Measurements from ENCODE around the gene FNDC7.
A peak's percentile ranks its signal among the peaks of the same experiment; 100 is the strongest.

Gene FNDC7

GRCh38 chr1:108722292-108722691 lies 9.6 kb downstream of the FNDC7 start:
- Histone ChIP-seq H3K9me3 (ENCODE audit: low read length) (no peaks in the 10 kb centered on the region), H3K36me3 (ENCODE audit: insufficient read depth, low read length) (no peaks in the 10 kb centered on the region), H3K27me3 (ENCODE audit: control insufficient read depth in 1 of 2, insufficient read depth in 2 of 2, low read length in 2 of 2) (no peaks in the 10 kb centered on the region), H3K9ac (ENCODE audit: low read length) (no peak overlapping the region), H3K27ac (ENCODE audit: low read depth, low read length) (no peak overlapping the region), H3K4me1 (ENCODE audit: insufficient read depth, low read length) (no peaks in the 10 kb centered on the region), H3K4me3 (ENCODE audit: low read depth in 1 of 2, low read length in 2 of 2) (peak overlapping the region in 1 of 2 donors; percentile 2)

- Histone ChIP-seq H3K27ac (ENCODE audit: low read depth, low read length) (no peak overlapping the region), H3K4me3 (ENCODE audit: low read depth in 1 of 2, low read length in 2 of 2) (no peak overlapping the region)
Observed at GRCh38 chr1:108725906-108726305, 13.2 kb downstream of the FNDC7 start.

GRCh38 chr1:108728327-108728923 lies 15.7 kb downstream of the FNDC7 start:
- no peak overlapping the region for H3K27ac ChIP-seq (ENCODE audit: low read depth, low read length)
- no peaks in the 10 kb centered on the region for H3K4me1 ChIP-seq (ENCODE audit: insufficient read depth, low read length)
- no peak overlapping the region for H3K9ac ChIP-seq (ENCODE audit: low read length)
- H3K36me3 ChIP-seq (ENCODE audit: insufficient read depth, low read length), result no peaks in the 10 kb centered on the region
- H3K4me3 ChIP-seq (ENCODE audit: low read depth in 1 of 2, low read length in 2 of 2), result no peak overlapping the region
- H3K9me3 ChIP-seq (ENCODE audit: low read length), result no peaks in the 10 kb centered on the region
- H3K27me3 ChIP-seq (ENCODE audit: control insufficient read depth in 1 of 2, insufficient read depth in 2 of 2, low read length in 2 of 2), result no peaks in the 10 kb centered on the region

More at GRCh38 chr1:108725906-108726305, 13.2 kb downstream of the FNDC7 start:
- Histone ChIP-seq H3K9ac (ENCODE audit: low read length) (no peak overlapping the region), H3K4me1 (ENCODE audit: insufficient read depth, low read length) (no peaks in the 10 kb centered on the region), H3K36me3 (ENCODE audit: insufficient read depth, low read length) (no peaks in the 10 kb centered on the region), H3K27me3 (ENCODE audit: control insufficient read depth in 1 of 2, insufficient read depth in 2 of 2, low read length in 2 of 2) (no peaks in the 10 kb centered on the region), H3K9me3 (ENCODE audit: low read length) (no peaks in the 10 kb centered on the region)

- H3K4me3 ChIP-seq (ENCODE audit: low read depth in 1 of 2, low read length in 2 of 2), result no peak overlapping the region
- no peak overlapping the region for H3K9ac ChIP-seq (ENCODE audit: low read length)
- H3K27me3 ChIP-seq (ENCODE audit: control insufficient read depth in 1 of 2, insufficient read depth in 2 of 2, low read length in 2 of 2), result no peaks in the 10 kb centered on the region
- H3K27ac ChIP-seq (ENCODE audit: low read depth, low read length), result no peak overlapping the region
- no peaks in the 10 kb centered on the region for H3K36me3 ChIP-seq (ENCODE audit: insufficient read depth, low read length)
- H3K9me3 ChIP-seq (ENCODE audit: low read length), result no peaks in the 10 kb centered on the region
- no peaks in the 10 kb centered on the region for H3K4me1 ChIP-seq (ENCODE audit: insufficient read depth, low read length)
Observed at GRCh38 chr1:108729481-108729880, 16.8 kb downstream of the FNDC7 start.

GRCh38 chr1:108732398-108732797 lies 19.7 kb downstream of the FNDC7 start:
- Histone ChIP-seq H3K4me1 (ENCODE audit: insufficient read depth, low read length) (no peaks in the 10 kb centered on the region), H3K36me3 (ENCODE audit: insufficient read depth, low read length) (no peaks in the 10 kb centered on the region), H3K9me3 (ENCODE audit: low read length) (no peaks in the 10 kb centered on the region), H3K27me3 (ENCODE audit: control insufficient read depth in 1 of 2, insufficient read depth in 2 of 2, low read length in 2 of 2) (no peaks in the 10 kb centered on the region), H3K9ac (ENCODE audit: low read length) (no peak overlapping the region), H3K4me3 (ENCODE audit: low read depth in 1 of 2, low read length in 2 of 2) (no peak overlapping the region), H3K27ac (ENCODE audit: low read depth, low read length) (no peak overlapping the region)

- Histone ChIP-seq H3K9ac (ENCODE audit: low read length) (no peak overlapping the region), H3K4me1 (ENCODE audit: insufficient read depth, low read length) (no peaks in the 10 kb centered on the region), H3K4me3 (ENCODE audit: low read depth in 1 of 2, low read length in 2 of 2) (no peak overlapping the region)
Observed at GRCh38 chr1:108734171-108734865, 21.6 kb downstream of the FNDC7 start.

GRCh38 chr1:108742253-108742652 lies 29.5 kb downstream of the FNDC7 start:
- no peak overlapping the region for H3K9ac ChIP-seq (ENCODE audit: low read length)
- H3K9me3 ChIP-seq (ENCODE audit: low read length), result no peaks in the 10 kb centered on the region
- no peaks in the 10 kb centered on the region for H3K27me3 ChIP-seq (ENCODE audit: control insufficient read depth in 1 of 2, insufficient read depth in 2 of 2, low read length in 2 of 2)
- H3K4me1 ChIP-seq (ENCODE audit: insufficient read depth, low read length), result no peaks in the 10 kb centered on the region
- no peak overlapping the region for H3K4me3 ChIP-seq (ENCODE audit: low read depth in 1 of 2, low read length in 2 of 2)
- no peaks in the 10 kb centered on the region for H3K36me3 ChIP-seq (ENCODE audit: insufficient read depth, low read length)
- H3K27ac ChIP-seq (ENCODE audit: low read depth, low read length), result no peak overlapping the region

More at GRCh38 chr1:108734171-108734865, 21.6 kb downstream of the FNDC7 start:
- no peaks in the 10 kb centered on the region for H3K27me3 ChIP-seq (ENCODE audit: control insufficient read depth in 1 of 2, insufficient read depth in 2 of 2, low read length in 2 of 2)
- H3K9me3 ChIP-seq (ENCODE audit: low read length), result no peaks in the 10 kb centered on the region
- H3K36me3 ChIP-seq (ENCODE audit: insufficient read depth, low read length), result no peaks in the 10 kb centered on the region
- no peak overlapping the region for H3K27ac ChIP-seq (ENCODE audit: low read depth, low read length)

GRCh38 chr1:108745980-108746381 lies 33.3 kb downstream of the FNDC7 start:
- Histone ChIP-seq H3K36me3 (ENCODE audit: insufficient read depth, low read length) (no peaks in the 10 kb centered on the region), H3K4me3 (ENCODE audit: low read depth in 1 of 2, low read length in 2 of 2) (peak overlapping the region; percentile 61 to 85), H3K9me3 (ENCODE audit: low read length) (no peaks in the 10 kb centered on the region), H3K27me3 (ENCODE audit: control insufficient read depth in 1 of 2, insufficient read depth in 2 of 2, low read length in 2 of 2) (no peaks in the 10 kb centered on the region), H3K27ac (ENCODE audit: low read depth, low read length) (peak overlapping the region; percentile 92), H3K9ac (ENCODE audit: low read length) (no peak overlapping the region), H3K4me1 (ENCODE audit: insufficient read depth, low read length) (peaks cover 25% of the 10 kb centered on the region)

- peak within 1 kb of the TSS; percentile 92 for H3K27ac ChIP-seq (ENCODE audit: low read depth, low read length)
- peak within 1 kb of the TSS; percentile 61 to 85 for H3K4me3 ChIP-seq (ENCODE audit: low read depth in 1 of 2, low read length in 2 of 2)
- no peaks in the 10 kb centered on the region for H3K36me3 ChIP-seq (ENCODE audit: insufficient read depth, low read length)
- peak within 1 kb of the TSS; percentile 81 for H3K9ac ChIP-seq (ENCODE audit: low read length)
- H3K9me3 ChIP-seq (ENCODE audit: low read length), result no peaks in the 10 kb centered on the region
- no peaks in the 10 kb centered on the region for H3K27me3 ChIP-seq (ENCODE audit: control insufficient read depth in 1 of 2, insufficient read depth in 2 of 2, low read length in 2 of 2)
- peaks cover 27% of the 10 kb centered on the region for H3K4me1 ChIP-seq (ENCODE audit: insufficient read depth, low read length)
Observed at GRCh38 chr1:108746382-108747170, 33.9 kb downstream of the FNDC7 start, which contains the start of gene STXBP3. TSS of gene STXBP3 (plus strand) at chr1:108746674. CDS start at chr1:108746738, 64 bp downstream.

- Histone ChIP-seq H3K4me3 (ENCODE audit: low read depth in 1 of 2, low read length in 2 of 2) (peak overlapping the region; percentile 61 to 85), H3K27me3 (ENCODE audit: control insufficient read depth in 1 of 2, insufficient read depth in 2 of 2, low read length in 2 of 2) (no peaks in the 10 kb centered on the region), H3K36me3 (ENCODE audit: insufficient read depth, low read length) (no peaks in the 10 kb centered on the region), H3K9ac (ENCODE audit: low read length) (peak overlapping the region; percentile 81), H3K9me3 (ENCODE audit: low read length) (no peaks in the 10 kb centered on the region), H3K4me1 (ENCODE audit: insufficient read depth, low read length) (peaks cover 27% of the 10 kb centered on the region), H3K27ac (ENCODE audit: low read depth, low read length) (peak overlapping the region; percentile 92)
Observed at GRCh38 chr1:108747171-108747850, 34.6 kb downstream of the FNDC7 start.

- Histone ChIP-seq H3K4me3 (ENCODE audit: low read depth in 1 of 2, low read length in 2 of 2) (no peak overlapping the region), H3K9ac (ENCODE audit: low read length) (no peak overlapping the region), H3K4me1 (ENCODE audit: insufficient read depth, low read length) (peaks cover 27% of the 10 kb centered on the region), H3K27ac (ENCODE audit: low read depth, low read length) (peak overlapping the region; percentile 92), H3K9me3 (ENCODE audit: low read length) (no peaks in the 10 kb centered on the region), H3K36me3 (ENCODE audit: insufficient read depth, low read length) (peaks cover 6% of the 10 kb centered on the region), H3K27me3 (ENCODE audit: control insufficient read depth in 1 of 2, insufficient read depth in 2 of 2, low read length in 2 of 2) (no peaks in the 10 kb centered on the region)
Observed at GRCh38 chr1:108747898-108748297, 35.2 kb downstream of the FNDC7 start.
